ENCODE results near the gene GNG8.

DNA sequence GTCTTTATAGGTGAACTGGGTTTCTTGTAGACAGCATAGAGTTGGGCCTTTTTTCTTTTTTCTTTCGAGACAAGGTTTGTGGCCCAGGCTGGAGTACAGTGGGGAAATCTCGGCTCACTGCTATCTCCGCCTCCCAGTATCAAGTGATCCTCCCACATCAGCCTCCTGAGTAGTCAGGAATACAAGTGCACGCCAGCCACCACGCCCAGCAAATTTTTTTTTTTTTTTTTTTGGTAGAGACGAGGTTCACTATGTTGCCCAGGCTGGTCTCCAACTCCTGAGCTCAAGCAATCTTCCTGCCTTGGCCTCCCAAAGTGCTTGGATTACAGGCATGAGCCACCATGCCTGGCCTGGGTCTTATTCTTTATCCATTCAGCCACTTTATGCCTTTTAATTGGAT is 40.0 kb downstream of the GNG8 start:
- TF ChIP-seq, protein P1, sequence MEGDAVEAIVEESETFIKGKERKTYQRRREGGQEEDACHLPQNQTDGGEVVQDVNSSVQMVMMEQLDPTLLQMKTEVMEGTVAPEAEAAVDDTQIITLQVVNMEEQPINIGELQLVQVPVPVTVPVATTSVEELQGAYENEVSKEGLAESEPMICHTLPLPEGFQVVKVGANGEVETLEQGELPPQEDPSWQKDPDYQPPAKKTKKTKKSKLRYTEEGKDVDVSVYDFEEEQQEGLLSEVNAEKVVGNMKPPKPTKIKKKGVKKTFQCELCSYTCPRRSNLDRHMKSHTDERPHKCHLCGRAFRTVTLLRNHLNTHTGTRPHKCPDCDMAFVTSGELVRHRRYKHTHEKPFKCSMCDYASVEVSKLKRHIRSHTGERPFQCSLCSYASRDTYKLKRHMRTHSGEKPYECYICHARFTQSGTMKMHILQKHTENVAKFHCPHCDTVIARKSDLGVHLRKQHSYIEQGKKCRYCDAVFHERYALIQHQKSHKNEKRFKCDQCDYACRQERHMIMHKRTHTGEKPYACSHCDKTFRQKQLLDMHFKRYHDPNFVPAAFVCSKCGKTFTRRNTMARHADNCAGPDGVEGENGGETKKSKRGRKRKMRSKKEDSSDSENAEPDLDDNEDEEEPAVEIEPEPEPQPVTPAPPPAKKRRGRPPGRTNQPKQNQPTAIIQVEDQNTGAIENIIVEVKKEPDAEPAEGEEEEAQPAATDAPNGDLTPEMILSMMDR (IDR thresholded peaks at IDR 0.05) = no peak
- no peak for TF ChIP-seq ZFX (IDR thresholded peaks at IDR 0.05; ENCODE audit: borderline replicate concordance)

All from 22Rv1 (cell line).